ENCODE results near the gene CHMP4A.

- TF ChIP-seq POLR2AphosphoS5 (IDR thresholded peaks at IDR 0.05; ENCODE audit: low read depth, low read length) (no peak), POLR2A (IDR thresholded peaks at IDR 0.05; ENCODE audit: low read depth, low read length) (no peak), TAF1 (IDR thresholded peaks at IDR 0.05; ENCODE audit: borderline replicate concordance, low read depth, low read length) (no peak)
Measured at GRCh38 chr14:24241829-24242443, 28.6 kb upstream of the CHMP4A start.

Measured in GM12892 (cell line).